ENCODE measurements around the gene GNA14. TPM values are rescaled to one million over a fixed set of nuclear protein-coding genes. Genes with fewer than 3 reads are reported as not detected.

GNA14 gene
- total RNA-seq, 1 experiment from 2014 or later, result 0.25 TPM

- no peak for TF ChIP-seq POLR2AphosphoS5 (IDR thresholded peaks at IDR 0.05; ENCODE audit: low read depth, low read length)
- no peak for TF ChIP-seq SIN3A (IDR thresholded peaks at IDR 0.05; ENCODE audit: low read depth)
- TF ChIP-seq ATF3 (IDR thresholded peaks at IDR 0.05), result no peak
- no peak for TF ChIP-seq EZH2phosphoT487 (IDR thresholded peaks at IDR 0.05; ENCODE audit: borderline replicate concordance)
- no peak for TF ChIP-seq CBX3 (IDR thresholded peaks at IDR 0.05; ENCODE audit: low read depth)
- TF ChIP-seq EZH2 (IDR thresholded peaks at IDR 0.05), result no peak
- no peak for TF ChIP-seq MAX (IDR thresholded peaks at IDR 0.05)
- no peak for TF ChIP-seq ZBTB33 (IDR thresholded peaks at IDR 0.05; ENCODE audit: extremely low read depth, insufficient replicate concordance, low read length)
- TF ChIP-seq POLR2A (IDR thresholded peaks at IDR 0.05; ENCODE audit: borderline replicate concordance, extremely low read depth, insufficient read depth, insufficient read length), result no peak
- no peak for TF ChIP-seq REST (IDR thresholded peaks at IDR 0.05; ENCODE audit: low read depth)
- TF ChIP-seq FOSL1 (IDR thresholded peaks at IDR 0.05; ENCODE audit: low read depth), result no peak
- no peak for TF ChIP-seq JUND (IDR thresholded peaks at IDR 0.05)
- TF ChIP-seq RAD21 (IDR thresholded peaks at IDR 0.05; ENCODE audit: low read depth), result no peak
- no peak for TF ChIP-seq ZFX (IDR thresholded peaks at IDR 0.05)
- no peak for TF ChIP-seq ELF1 (IDR thresholded peaks at IDR 0.05; ENCODE audit: borderline replicate concordance, low read depth)
- no peak for TF ChIP-seq CTCF (IDR thresholded peaks at IDR 0.05 in 2 of 3, conservative IDR thresholded peaks at IDR 0.05 in 1 of 3; ENCODE audit: borderline replicate concordance in 1 of 3, insufficient read depth in 1 of 3, low read depth in 2 of 3, low read length in 2 of 3)
These were observed 49.1 kb downstream of the GNA14 start for GRCh38 chr9:77598991-77599390.

More at GRCh38 chr9:77598991-77599390, 49.1 kb downstream of the GNA14 start:
- no peaks in the 10 kb centered on the region for H3K4me1 ChIP-seq (ENCODE audit: control insufficient read depth in 1 of 2, insufficient read depth in 2 of 2, low read length in 2 of 2)
- 0 out of 2 replicates have a peak, but pooled peaks cover 4% of the 10 kb centered on the region for H3K27me3 ChIP-seq (ENCODE audit: insufficient read depth, low read length)
- no peaks in the 10 kb centered on the region for H3K9me3 ChIP-seq (ENCODE audit: control insufficient read depth in 1 of 2, insufficient read depth in 1 of 2, low read depth in 1 of 2, low read length in 2 of 2)
- no peaks in the 10 kb centered on the region for H4K20me1 ChIP-seq (ENCODE audit: insufficient read depth)
- no peak overlapping the region for H3K9ac ChIP-seq (ENCODE audit: low read length)
- no peaks in the 10 kb centered on the region for H3K9me2 ChIP-seq (ENCODE audit: insufficient read depth)
- POLR2A ChIA-PET, result no interaction called here
- BruUV-seq (replicated peaks), result no TSS peak
- ATAC-seq (no peak), DNase-seq (ENCODE audit: low read depth, low spot score) (no peak)
- H3K79me2 ChIP-seq (ENCODE audit: insufficient read depth, low read length), result no peaks in the 10 kb centered on the region
- intact Hi-C loops (cut with micrococcal nuclease), result no loop called here
- H2AFZ ChIP-seq (ENCODE audit: low read depth, low read length, poor library complexity, severe bottlenecking), result no peak overlapping the region
- H3K4me3 ChIP-seq (replicated peaks in 1 of 2; ENCODE audit: low read depth in 1 of 2, low read length in 2 of 2), result no peak overlapping the region
- CTCF ChIA-PET, result no interaction called here
- H3K27ac ChIP-seq (ENCODE audit: low read depth, low read length), result no peak overlapping the region
- H3K36me3 ChIP-seq (ENCODE audit: control insufficient read depth in 1 of 2, insufficient read depth in 2 of 2, low read length in 2 of 2), result no peaks in the 10 kb centered on the region
- H3K4me2 ChIP-seq (ENCODE audit: low read length), result no peak overlapping the region
- RAD21 ChIA-PET (ENCODE audit: low non-redundant PET in 1 of 2, low total read pairs in 2 of 2, uncharacterized antibody in 2 of 2, unreplicated experiment in 2 of 2), result no interaction called here
